HG02763 (cell line): Measurements from ENCODE around the gene TUT7.

Experiments used
- ATAC-seq: cut with Tn5 transposase; IDR thresholded peaks from one replicate; pipeline ENCODE4 v1.9.1; 2021; ENCODE audit warnings: mild to moderate bottlenecking, moderate library complexity; ENCODE audit not compliant: unreplicated experiment

Gene TUT7

GRCh38 chr9:86272221-86272620, 82.0 kb downstream of the TUT7 start:
- no peak for ATAC-seq

- no peak for ATAC-seq
These were observed 90.3 kb downstream of the TUT7 start for GRCh38 chr9:86263876-86264275.

- no peak for ATAC-seq
These were observed 91.7 kb downstream of the TUT7 start for GRCh38 chr9:86262492-86262891.

GRCh38 chr9:86259557-86259956, 94.7 kb downstream of the TUT7 start, which contains the start of gene C9orf153:
Gene C9orf153, minus strand, starts transcription at chr9:86259657. Its CDS starts 30,054 bp downstream, at chr9:86229603.
- no peak for ATAC-seq

GRCh38 chr9:86257391-86257790, 96.8 kb downstream of the TUT7 start:
- no peak for ATAC-seq

- ATAC-seq, result no peak
These were observed 97.6 kb downstream of the TUT7 start for GRCh38 chr9:86256653-86257052.

GRCh38 chr9:86253577-86253976, 100.6 kb downstream of the TUT7 start:
- no peak for ATAC-seq

GRCh38 chr9:86252870-86253269, 101.3 kb downstream of the TUT7 start:
- no peak for ATAC-seq

GRCh38 chr9:86250123-86250522, 104.1 kb downstream of the TUT7 start:
- no peak for ATAC-seq

GRCh38 chr9:86248746-86249145, 105.5 kb downstream of the TUT7 start:
- no peak for ATAC-seq

- ATAC-seq, result peak; percentile 79
These were observed 107.5 kb downstream of the TUT7 start for GRCh38 chr9:86246752-86247161.

GRCh38 chr9:86242071-86242470, 112.1 kb downstream of the TUT7 start:
- ATAC-seq, result no peak

- ATAC-seq, result no peak
These were observed 113.0 kb downstream of the TUT7 start for GRCh38 chr9:86241216-86241615.

GRCh38 chr9:86238861-86239770, 115.1 kb downstream of the TUT7 start:
- no peak for ATAC-seq
